Measurements from ENCODE around the gene UBXN2A.

The UBXN2A gene

DNA sequence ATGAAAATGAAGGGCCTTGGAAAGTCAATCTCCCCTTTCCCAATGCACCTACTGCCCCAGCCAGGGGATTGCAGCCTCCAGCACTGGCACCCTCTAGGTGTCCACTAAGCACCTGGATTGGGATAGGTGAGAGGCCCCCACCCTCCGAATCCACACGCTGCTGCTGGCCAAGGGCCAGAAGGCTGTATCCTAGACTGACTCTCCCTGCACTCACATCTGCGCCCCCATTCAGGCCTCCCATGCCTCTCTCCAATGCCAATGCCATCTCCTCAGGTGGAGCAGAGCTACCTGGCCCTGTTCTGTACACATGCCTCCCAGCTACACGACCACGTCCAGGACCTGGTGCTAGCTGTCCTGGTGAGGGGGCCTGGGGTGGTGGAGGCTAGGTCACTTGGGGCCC, 79.5 kb downstream of the UBXN2A start:
- no peak for TF ChIP-seq YY1 (IDR thresholded peaks at IDR 0.05; ENCODE audit: low read depth)
- no peak for TF ChIP-seq EP300 (IDR thresholded peaks at IDR 0.05; ENCODE audit: borderline replicate concordance)
- TF ChIP-seq NFIC (IDR thresholded peaks at IDR 0.05): no peak

DNA sequence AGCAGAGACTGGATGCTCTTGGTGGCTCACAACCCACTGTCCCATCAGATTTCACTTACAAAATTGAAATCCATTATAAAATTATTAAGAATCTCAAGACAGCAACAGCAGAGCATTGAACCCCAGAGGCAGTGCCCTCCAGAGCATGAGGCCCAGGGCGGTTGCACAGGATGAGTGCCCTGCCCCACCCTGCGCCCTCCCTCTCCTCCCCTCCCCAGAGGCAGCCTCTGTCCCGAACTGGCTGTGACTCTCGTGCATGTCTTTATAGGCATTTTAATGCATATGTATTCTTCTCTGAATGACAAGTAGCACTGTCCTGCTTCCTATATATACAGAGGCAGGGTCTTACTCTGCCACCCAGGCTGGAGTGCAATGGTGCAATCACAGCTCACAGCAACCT, 80.0 kb downstream of the UBXN2A start:
- TF ChIP-seq, protein P1, sequence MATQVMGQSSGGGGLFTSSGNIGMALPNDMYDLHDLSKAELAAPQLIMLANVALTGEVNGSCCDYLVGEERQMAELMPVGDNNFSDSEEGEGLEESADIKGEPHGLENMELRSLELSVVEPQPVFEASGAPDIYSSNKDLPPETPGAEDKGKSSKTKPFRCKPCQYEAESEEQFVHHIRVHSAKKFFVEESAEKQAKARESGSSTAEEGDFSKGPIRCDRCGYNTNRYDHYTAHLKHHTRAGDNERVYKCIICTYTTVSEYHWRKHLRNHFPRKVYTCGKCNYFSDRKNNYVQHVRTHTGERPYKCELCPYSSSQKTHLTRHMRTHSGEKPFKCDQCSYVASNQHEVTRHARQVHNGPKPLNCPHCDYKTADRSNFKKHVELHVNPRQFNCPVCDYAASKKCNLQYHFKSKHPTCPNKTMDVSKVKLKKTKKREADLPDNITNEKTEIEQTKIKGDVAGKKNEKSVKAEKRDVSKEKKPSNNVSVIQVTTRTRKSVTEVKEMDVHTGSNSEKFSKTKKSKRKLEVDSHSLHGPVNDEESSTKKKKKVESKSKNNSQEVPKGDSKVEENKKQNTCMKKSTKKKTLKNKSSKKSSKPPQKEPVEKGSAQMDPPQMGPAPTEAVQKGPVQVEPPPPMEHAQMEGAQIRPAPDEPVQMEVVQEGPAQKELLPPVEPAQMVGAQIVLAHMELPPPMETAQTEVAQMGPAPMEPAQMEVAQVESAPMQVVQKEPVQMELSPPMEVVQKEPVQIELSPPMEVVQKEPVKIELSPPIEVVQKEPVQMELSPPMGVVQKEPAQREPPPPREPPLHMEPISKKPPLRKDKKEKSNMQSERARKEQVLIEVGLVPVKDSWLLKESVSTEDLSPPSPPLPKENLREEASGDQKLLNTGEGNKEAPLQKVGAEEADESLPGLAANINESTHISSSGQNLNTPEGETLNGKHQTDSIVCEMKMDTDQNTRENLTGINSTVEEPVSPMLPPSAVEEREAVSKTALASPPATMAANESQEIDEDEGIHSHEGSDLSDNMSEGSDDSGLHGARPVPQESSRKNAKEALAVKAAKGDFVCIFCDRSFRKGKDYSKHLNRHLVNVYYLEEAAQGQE (IDR thresholded peaks at IDR 0.05; ENCODE audit: low read depth): no peak
- TF ChIP-seq CREB1 (IDR thresholded peaks at IDR 0.05; ENCODE audit: low read depth): no peak
- TF ChIP-seq, protein P2, sequence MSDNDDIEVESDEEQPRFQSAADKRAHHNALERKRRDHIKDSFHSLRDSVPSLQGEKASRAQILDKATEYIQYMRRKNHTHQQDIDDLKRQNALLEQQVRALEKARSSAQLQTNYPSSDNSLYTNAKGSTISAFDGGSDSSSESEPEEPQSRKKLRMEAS (IDR thresholded peaks at IDR 0.05): no peak
- no peak for TF ChIP-seq EP300 (IDR thresholded peaks at IDR 0.05; ENCODE audit: borderline replicate concordance)
- TF ChIP-seq TEAD4 (IDR thresholded peaks at IDR 0.05): no peak
- no peak for TF ChIP-seq TAF1 (IDR thresholded peaks at IDR 0.05; ENCODE audit: low read depth)
- TF ChIP-seq, protein P3, sequence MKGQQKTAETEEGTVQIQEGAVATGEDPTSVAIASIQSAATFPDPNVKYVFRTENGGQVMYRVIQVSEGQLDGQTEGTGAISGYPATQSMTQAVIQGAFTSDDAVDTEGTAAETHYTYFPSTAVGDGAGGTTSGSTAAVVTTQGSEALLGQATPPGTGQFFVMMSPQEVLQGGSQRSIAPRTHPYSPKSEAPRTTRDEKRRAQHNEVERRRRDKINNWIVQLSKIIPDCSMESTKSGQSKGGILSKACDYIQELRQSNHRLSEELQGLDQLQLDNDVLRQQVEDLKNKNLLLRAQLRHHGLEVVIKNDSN (IDR thresholded peaks at IDR 0.05): no peak
- no peak for TF ChIP-seq NFIC (IDR thresholded peaks at IDR 0.05)
- TF ChIP-seq YY1 (IDR thresholded peaks at IDR 0.05; ENCODE audit: low read depth): no peak
- no peak for TF ChIP-seq FOXM1 (IDR thresholded peaks at IDR 0.05; ENCODE audit: borderline replicate concordance, low read depth)
- TF ChIP-seq EGR1 (IDR thresholded peaks at IDR 0.05): no peak

DNA sequence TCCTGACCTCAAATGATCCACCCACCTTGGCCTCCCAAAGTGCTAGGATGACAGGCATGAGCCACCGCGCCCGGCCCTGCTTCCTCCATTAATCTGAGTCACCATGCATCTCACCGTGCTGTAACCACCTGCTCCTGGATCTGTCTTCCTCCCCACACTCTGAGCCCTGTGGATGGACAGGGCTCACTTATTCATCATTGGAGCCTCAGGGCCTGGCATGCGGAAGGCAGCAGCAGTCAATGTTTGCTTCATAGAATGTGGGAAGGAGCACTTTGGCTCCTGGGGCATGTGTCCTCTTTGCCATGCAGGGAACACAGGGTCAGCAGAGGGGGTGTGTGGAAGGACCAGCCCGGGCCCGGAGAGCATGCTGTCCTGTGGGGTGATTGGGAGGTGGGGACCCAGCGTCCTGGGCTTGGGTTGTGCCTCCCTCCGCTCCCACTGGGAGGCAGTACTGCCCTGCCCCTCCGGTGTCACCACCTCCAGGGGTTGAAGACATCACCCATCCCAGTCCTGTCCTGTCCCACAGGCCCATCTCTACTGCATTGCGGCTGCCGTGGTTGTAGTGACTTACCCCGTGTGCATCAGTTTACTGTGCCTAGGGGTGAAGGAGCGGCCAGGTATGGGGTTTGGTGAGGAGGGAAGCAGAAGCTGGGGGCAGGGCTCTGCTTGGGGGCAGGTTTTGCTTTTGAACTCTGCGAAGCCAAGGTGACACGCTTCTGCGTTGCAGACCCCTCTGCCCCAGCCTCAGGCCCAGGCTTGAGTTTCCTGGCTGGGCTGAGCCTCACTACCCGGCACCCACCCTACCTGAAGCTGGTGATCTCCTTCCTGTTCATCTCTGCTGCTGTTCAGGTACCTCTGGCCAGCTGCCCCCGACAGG, 81.1 kb downstream of the UBXN2A start:
- TF ChIP-seq, protein P3 (IDR thresholded peaks at IDR 0.05): no peak
- TF ChIP-seq TCF12 (IDR thresholded peaks at IDR 0.05; ENCODE audit: low read depth): no peak
- no peak for TF ChIP-seq EP300 (IDR thresholded peaks at IDR 0.05; ENCODE audit: borderline replicate concordance)
- peak; percentile 63 for TF ChIP-seq RAD21 (IDR thresholded peaks at IDR 0.05; ENCODE audit: low read depth)
- no peak for TF ChIP-seq TEAD4 (IDR thresholded peaks at IDR 0.05)

DNA sequence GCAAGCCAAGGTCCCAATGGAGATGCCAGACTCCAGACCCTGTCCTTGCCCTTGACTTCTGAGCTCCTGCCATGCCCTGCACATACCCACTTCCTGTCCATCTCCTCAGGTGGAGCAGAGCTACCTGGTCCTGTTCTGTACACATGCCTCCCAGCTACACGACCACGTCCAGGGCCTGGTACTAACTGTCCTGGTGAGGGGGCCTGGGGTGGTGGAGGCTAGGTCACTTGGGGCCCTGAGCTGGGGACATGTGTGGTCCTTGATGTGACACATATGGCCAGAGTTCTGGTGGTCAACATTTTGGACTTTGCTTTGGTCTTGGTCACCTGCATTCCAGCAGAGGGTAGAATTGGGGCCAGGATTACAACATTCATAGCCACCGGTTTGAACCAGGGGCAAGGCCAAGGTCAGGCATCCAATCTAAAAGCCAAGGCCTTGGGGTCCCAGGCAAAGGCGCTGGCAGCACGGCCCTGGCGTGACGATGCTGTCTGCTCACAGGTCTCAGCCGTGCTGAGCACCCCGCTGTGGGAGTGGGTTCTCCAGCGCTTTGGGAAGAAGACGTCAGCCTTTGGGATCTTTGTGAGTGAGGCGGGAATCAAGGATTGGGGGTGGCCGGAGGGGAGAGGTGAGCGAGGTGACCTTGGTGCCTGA, 82.2 kb downstream of the UBXN2A start:
- TF ChIP-seq, protein P3 (IDR thresholded peaks at IDR 0.05): no peak
- TF ChIP-seq NFIC (IDR thresholded peaks at IDR 0.05) (no peak), CREB1 (IDR thresholded peaks at IDR 0.05; ENCODE audit: low read depth) (no peak), TCF12 (IDR thresholded peaks at IDR 0.05; ENCODE audit: low read depth) (no peak), EGR1 (IDR thresholded peaks at IDR 0.05) (no peak), YY1 (IDR thresholded peaks at IDR 0.05; ENCODE audit: low read depth) (no peak)
- TF ChIP-seq, protein P2 (IDR thresholded peaks at IDR 0.05): no peak
- TF ChIP-seq, protein P1 (IDR thresholded peaks at IDR 0.05; ENCODE audit: low read depth): no peak

DNA sequence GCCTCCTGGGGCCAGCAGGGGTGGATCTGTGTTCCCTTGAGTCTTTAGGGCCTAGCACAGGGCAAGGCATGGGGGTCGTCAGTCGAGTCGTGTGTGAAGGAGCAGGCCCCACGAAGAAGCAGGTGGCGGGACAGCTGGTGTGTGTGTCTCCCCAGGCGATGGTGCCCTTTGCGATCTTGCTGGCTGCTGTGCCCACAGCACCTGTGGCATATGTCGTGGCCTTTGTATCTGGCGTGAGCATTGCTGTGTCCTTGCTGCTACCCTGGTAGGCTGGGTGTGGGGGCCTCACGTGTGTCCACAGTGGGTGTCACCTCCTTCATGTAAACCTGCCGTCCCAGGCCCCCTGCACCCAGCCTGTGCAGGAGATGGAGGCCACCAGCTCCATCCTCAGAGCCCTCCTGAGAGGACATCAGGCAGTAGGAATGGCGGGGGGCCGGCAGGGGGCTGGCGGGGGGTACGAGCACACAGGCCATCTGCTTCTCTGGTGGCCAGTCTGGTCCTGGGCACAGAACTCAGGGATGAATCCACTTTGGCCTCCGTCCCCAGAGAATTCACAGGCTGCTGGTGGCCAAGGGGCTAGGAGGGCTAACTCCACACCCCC, 82.8 kb downstream of the UBXN2A start:
- TF ChIP-seq TCF12 (IDR thresholded peaks at IDR 0.05; ENCODE audit: low read depth) (no peak), RAD21 (IDR thresholded peaks at IDR 0.05; ENCODE audit: low read depth) (no peak), EP300 (IDR thresholded peaks at IDR 0.05; ENCODE audit: borderline replicate concordance) (no peak), EGR1 (IDR thresholded peaks at IDR 0.05) (no peak), NFIC (IDR thresholded peaks at IDR 0.05) (no peak), CREB1 (IDR thresholded peaks at IDR 0.05; ENCODE audit: low read depth) (no peak), TEAD4 (IDR thresholded peaks at IDR 0.05) (no peak), YY1 (IDR thresholded peaks at IDR 0.05; ENCODE audit: low read depth) (no peak), ZBTB7A (IDR thresholded peaks at IDR 0.05; ENCODE audit: low read depth) (no peak), TAF1 (IDR thresholded peaks at IDR 0.05; ENCODE audit: low read depth) (no peak), CEBPB (IDR thresholded peaks at IDR 0.05) (no peak), FOXM1 (IDR thresholded peaks at IDR 0.05; ENCODE audit: borderline replicate concordance, low read depth) (no peak)
- TF ChIP-seq, protein P2 (IDR thresholded peaks at IDR 0.05): no peak
- TF ChIP-seq, protein P1 (IDR thresholded peaks at IDR 0.05; ENCODE audit: low read depth): no peak
- TF ChIP-seq, protein P3 (IDR thresholded peaks at IDR 0.05): no peak
